Anterior cingulate cortex (tissue), 58 donors: ENCODE measurements around the gene PAPPA2.

Experiments used
- DNase-seq, 58 donors: peaks; one replicate each; lab custom pipeline; 2025; lab: John Stamatoyannopoulos, UW

The PAPPA2 gene

GRCh38 chr1:176499671-176500070, 36.7 kb downstream of the PAPPA2 start:
- DNase-seq = no peak

DNA sequence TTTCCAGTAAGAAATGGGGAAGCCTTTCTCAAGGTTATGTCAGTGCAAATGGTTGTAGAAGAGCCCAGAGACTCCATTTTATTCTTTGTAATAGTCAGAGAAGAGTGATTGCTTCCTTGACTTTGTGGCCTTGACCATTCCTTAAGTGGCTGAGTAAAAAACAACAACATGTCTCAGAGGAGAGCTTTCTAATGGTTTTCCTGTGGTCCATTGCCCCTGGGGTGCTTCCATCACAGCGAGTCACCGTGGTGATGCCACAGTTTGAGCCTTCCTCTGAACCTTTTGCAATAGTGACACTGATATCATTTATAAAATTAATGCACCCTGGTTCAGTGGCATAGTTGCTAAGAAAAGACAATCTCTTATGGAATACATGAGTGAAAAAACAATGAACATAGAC, 38.6 kb downstream of the PAPPA2 start:
- DNase-seq = no peak

- no peak for DNase-seq
Measured at GRCh38 chr1:176504848-176505553, 42.0 kb downstream of the PAPPA2 start.

DNA sequence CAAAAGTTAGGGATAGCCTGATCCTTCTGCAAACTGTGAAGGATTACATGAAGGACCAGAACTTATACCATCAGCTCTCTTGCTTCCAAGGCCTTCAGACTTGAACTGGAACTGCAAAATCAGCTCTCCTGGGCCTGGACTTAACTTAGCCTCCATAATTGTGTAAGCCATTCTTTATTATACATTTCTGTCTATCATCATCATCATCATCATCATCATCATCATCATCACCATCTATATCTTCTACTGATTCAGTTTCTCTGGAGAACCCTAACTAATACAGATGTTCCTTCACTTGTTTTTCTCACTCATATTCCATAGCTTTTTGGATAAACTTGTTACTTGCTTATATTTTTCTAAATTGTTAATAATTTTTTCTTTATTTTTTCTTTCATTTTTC, 50.0 kb downstream of the PAPPA2 start:
- no peak for DNase-seq

GRCh38 chr1:176515310-176515709, 52.3 kb downstream of the PAPPA2 start:
- DNase-seq = peak in 1 of 58 donors; percentile 4

GRCh38 chr1:176517484-176517883, 54.5 kb downstream of the PAPPA2 start:
- no peak for DNase-seq

GRCh38 chr1:176521211-176521610, 58.2 kb downstream of the PAPPA2 start:
- DNase-seq = no peak

DNA sequence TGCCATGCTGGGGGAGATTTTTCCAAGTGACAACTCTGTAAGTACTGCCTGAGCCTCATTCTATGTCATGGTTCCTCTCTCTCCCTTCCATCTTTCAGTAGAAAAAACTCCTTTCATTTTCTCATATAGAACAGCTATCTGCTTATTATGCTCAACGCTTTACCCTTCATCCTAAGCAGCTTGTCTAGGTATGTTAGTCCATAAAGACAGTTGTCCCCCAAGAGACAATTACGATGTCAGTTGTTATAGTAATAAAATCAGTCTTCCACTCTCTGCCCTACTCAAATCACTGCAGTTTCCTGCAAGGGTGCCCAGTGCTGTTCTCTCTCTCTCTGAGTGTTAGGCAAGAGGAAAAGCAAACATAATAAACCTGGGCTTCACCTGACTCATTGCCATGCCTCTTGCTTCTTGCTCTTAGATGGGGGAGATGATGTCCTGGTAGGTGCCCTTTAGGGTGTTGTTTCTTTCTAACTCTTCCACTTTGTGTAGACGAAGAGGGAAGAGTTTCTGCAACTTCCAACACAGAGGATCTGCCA, 59.4 kb downstream of the PAPPA2 start:
- no peak for DNase-seq

- peak in 1 of 58 donors; percentile 4 for DNase-seq
Measured at GRCh38 chr1:176529395-176530090, 66.6 kb downstream of the PAPPA2 start.

DNA sequence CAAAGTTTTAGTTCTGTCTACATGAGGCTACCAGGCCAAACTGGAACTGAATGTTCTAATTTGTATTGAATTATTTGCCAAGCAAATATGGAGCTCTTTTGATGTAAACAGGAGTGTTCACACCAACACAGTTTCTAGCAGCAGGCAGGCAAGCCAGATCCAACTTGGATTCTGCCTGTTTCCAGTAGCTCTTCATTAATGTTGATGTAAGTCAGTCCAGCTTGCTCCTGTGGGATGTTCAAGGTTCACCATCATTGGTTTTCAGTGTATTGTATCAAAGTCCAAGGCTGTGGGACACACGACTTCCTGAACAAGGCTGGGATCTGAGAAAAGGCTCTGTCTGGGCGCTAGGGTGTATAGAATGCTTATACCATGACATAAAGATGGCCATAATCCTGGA, 68.1 kb downstream of the PAPPA2 start:
- no peak for DNase-seq

GRCh38 chr1:176531921-176532897, 69.2 kb downstream of the PAPPA2 start:
- no peak for DNase-seq

GRCh38 chr1:176533020-176533419, 70.0 kb downstream of the PAPPA2 start:
- no peak for DNase-seq

DNA sequence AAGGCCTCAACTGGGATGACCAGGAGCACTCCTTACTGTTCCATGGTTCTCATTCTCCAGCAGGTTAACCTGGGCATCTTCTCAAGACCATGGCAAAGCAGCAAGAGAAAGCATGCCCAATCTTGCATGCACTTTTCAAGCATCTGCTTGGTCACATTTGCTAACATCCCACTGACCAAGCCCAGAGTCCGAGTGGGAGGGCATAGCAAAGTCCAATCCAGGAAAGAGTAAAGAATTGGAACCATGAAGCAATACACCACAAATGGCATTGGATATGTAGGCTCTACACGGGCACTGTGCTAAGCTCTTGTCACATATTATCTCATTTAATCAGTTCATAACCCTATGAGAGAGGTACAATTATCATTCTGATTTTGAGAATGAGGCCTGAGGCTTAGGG, 73.6 kb downstream of the PAPPA2 start:
- DNase-seq = no peak

DNA sequence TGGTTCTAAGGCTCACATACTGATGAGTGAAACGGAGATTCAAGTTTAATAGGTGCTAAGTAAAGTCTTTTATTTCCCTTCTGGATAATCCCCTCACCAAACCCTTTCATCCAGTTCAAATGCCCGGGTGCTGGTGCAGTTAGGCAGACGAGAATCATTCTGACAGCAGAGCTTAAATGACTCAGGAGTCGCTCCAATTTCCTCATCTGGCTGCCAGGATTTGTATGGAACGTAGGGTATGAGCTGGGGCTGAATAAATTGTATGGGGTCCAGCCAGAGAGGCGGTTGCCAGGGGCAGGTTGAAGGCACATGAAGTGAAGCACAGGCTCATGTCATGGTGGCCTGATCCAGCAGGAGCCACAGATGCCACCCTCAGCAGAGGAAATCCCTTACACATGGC, 76.0 kb downstream of the PAPPA2 start:
- no peak for DNase-seq

DNA sequence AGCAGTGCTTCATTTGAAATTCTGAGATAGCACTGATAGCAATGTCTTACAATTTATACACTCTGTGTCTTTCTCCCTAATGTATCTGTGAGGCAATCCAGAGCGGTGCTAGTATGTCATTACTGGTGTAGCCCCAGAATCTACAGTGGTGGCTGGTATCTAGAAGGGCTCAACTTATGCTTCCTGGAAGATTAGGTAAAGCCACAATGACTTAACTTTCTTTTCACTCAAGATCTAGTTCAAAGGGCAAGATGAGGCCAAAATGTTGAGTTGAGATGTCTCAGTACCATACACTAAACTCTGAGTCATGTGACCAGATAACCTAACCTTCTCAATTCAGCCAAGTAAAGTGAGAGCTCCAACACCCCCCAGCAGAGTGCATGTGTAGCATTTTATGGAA, 77.5 kb downstream of the PAPPA2 start:
- DNase-seq = no peak

- no peak for DNase-seq
Measured at GRCh38 chr1:176541663-176542062, 78.7 kb downstream of the PAPPA2 start.

DNA sequence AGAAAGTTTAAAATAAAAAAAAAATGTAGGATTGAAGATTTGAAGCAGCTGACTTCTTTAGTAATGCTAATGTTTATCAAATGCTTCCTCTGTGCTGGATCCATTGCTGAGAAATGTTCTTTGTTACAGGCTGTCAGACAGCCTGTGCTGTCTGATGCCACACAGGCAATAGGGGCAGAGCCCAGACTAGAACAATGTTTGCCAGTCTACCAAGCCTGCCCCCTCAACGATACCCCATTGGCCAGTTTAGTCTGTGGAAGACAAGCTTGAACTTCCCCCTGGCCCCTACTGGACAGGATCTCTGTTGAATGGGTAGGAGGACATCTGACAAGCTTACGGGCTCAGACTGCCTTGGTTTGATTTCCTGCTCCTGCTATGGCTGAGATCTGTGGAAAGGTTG, 79.4 kb downstream of the PAPPA2 start:
- peak in 9 of 58 donors; percentile 1 to 10 (median 6) for DNase-seq

DNA sequence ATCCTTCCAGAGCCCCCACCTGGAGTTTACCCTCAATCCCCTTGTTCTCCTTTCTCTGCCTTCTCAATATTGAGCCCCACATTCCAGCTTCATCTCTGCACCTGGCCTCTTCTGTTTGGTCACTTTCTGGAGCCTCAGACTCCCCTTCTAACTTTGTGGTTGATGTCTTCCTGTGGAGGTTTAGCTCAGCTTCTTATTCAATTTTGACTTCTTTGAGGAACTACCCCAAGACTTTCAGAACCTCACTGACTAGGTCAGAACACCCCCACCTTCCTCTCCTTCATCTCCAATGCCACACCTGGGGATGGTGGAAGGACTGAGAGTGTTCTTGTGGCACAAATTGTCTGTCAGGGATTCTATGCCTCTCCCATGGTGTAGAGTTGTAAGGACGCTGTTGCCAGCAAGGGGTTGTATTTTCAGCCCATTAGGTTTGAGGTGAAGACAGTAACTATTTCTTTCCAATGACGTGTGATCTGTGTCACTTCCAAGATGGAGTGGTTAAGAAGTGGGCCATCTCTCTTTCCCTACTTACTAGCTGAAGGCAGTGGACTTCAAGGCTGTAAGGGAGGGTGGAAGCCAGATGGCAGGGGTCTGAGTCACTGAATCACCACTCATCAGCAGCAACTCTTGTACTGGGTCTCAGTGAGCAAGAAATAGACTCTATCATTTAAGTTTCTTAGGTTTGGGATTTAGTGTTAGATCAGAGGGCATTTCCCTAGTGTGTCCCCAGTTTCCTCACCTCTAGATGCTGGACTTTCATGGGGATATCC, 80.6 kb downstream of the PAPPA2 start:
- DNase-seq = no peak

- no peak for DNase-seq
Measured at GRCh38 chr1:176545034-176545639, 82.2 kb downstream of the PAPPA2 start.

DNA sequence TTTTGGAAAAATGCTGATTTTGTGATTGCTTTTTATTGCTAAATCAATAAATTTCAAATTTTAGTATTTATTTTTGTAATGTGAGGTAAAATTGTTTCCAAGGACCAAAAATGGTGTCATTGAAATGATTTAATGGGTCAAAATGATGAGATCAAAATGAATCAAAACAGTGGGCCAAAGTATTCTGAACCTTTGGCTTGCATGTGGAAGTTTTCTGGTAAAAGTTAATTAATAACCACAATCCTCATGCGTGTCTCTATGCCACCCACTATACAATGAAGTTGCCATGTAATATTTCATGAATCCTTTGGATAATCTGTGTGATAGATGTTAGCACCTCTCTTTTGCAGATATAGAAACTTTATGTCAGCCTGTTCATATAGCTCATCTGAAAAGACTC, 83.8 kb downstream of the PAPPA2 start:
- DNase-seq = no peak
